HG02938 (cell line): Measurements from ENCODE around the gene DCP1B.

Experiments used
- ATAC-seq: cut with Tn5 transposase; IDR thresholded peaks from one replicate; pipeline ENCODE4 v1.9.1; 2021; ENCODE audit warnings: mild to moderate bottlenecking, moderate library complexity; ENCODE audit not compliant: unreplicated experiment

Gene DCP1B

DNA sequence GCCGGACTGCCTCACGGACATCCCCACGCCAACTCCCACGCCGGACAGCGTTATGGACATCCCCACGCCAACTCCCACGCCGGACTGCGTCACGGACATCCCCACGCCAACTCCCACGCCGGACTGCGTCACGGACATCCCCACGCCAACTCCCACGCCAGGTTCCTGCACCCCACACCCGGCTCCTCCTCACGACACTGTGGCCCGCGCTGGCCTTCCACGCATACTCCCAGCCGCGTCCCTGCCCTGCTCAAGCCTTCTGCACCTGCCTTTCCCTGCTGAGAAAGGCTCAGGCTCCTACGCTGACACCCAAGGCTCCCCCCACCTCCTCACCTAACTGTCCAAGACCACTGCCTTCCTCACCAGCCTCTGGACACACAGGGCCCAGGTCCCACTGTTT lies 95.5 kb downstream of the DCP1B start:
- no peak for ATAC-seq

DNA sequence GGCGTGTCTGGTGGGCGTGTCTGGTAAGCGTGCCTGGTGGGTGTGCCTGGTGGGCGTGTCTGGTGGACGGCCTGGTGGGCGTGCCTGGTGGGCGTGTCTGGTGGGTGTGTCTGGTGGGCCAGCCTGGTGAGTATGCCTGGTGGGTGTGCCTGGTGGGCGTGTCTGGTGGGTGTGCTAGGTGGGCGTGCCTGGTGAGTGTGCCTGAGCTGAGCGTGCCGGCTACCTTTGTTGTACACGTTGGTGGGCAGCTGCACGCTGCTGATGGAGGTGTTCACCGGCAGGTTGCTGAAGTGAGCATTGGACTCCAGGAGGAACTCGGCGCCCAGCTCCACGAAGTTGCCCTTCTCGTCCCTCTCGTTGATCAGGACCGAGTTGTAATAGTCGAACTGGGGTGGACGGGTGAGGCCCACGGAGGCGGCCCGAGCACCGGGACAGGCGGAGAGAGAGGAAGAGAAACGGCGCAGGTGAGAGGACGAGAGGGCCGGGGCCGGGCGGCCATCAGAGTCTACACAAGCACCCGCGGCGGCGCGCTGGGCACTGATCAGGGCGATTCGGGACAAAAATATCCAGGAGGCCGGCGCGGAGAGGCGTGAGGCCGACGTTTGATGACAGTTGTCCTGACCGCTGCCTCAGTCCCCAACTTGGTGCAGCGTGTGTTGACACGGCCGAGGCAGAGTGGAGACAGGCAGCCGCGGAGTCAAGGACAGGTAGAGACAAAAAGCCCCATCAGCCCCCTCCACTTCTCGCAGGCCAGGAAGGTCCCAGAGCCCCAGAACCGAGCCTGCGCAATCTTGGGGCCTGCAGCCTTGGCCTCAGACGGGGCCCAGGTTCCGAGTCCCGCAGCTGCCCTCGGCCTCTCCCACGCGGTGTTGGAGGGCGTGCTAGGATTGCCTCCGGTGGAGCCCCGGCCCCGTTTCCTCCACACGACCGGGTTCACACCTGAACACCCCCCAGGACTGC lies 96.3 kb downstream of the DCP1B start:
- ATAC-seq: no peak

- ATAC-seq: no peak
These were observed 97.7 kb downstream of the DCP1B start for GRCh38 chr12:1906579-1906978.

DNA sequence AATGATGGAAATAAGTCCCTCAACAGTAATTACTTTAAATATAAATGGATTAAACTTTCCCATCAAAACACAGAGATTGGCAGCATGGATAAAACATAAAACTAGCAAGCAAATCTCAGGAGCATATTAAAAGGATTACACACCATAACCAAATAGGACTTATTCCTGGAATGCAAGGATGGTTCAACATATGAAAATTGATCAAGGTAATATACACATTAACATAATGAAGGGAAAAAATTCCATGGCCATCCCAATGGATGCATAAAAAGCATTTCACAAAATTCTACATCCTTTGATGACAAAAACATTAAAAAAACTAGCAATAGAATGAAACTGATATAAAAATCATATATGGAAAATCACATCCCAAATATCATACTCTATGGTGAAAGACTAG lies 99.4 kb downstream of the DCP1B start:
- ATAC-seq: no peak

DNA sequence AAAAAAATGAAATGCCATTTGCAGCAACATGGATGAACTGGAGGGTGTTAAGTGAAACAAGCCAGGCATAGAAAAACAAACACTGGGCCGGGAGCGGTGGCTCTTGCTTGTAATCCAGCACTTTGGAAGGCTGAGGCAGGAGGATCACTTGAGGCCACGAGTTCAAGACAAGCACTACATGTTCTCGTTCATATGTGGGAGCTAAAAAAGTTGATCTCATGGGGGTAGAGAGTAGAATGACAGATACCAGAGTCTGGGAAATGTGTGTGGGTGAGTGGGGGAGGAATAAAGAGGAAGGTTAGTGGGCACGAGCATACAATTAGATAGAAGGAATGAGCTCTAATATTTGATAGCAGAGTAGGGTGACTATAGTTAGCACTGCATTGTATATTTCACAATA lies 107.3 kb downstream of the DCP1B start:
- ATAC-seq: no peak
